ENCODE measurements around the gene GANAB.
"Not testable (repeated sequence)": the region's sequence is repeated elsewhere in the genome, so short reads cannot be mapped to it uniquely, and the experiment has no call there.

The GANAB gene

DNA sequence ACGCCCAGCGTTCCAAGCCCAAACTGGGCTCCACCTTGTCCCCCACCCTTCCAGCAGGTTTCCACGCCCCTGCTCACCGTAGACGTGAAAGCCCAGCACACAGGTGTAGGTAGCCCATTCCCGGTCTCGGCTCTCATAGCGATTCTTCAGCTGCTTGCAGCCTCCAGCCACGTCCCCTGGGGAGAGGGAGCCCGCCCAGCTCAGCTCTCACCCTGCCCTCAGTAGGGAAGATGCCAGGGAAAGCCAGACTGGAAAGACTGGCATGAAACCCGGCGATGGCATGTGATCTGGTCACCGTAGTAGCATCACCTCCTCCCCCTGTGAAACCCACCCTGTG lies 43.4 kb downstream of the GANAB start:
- no peak for DNase-seq (ENCODE audit: extremely low read depth in 1 of 2, low read depth in 1 of 2)

DNA sequence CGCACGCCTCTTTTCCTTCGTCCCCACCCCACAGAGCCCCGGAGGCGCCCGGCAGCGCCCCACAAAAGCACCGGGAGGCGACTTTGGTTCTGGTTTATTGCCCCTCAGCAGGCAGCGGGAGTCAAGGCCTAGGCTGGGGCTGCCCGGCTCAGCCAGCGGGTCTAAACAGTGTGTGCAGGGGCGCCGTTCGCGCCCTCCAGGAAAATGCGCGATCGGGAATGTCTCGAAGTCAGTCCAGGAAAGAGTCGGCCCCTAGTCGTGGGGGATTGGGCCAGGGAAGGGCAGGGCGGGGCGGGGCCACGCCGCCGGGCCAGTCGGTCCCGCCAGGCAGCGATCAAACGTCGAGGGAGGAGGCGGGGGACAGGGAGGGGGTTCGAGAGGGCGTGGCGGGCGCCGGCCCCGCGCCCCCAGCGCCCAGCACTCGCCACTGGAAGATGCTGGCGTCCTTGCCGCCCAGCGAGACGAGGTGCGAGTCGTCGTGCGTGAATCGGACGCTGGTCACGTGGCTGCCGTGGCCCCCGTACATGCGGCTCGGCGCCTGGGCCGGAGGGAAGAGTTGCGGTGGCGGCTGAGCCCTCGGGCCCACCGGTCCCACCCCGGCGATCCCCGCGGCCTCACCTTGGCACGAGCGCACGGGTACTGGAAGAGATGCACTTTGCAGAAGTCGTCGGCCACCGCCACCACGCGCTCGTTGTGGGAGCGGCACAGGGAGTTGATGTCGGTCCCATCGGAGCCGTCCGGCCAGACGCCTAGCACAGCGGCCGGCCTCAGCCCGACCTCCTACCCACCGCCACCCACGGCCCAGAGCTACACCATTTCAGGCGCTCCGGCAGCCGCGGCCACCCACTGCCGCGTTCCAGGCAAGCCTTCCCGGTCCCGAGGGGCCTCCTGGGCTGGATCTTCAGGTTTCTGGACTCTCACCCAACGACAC lies 44.0 kb downstream of the GANAB start:
- no peak for DNase-seq (ENCODE audit: extremely low read depth in 1 of 2, low read depth in 1 of 2)

DNA sequence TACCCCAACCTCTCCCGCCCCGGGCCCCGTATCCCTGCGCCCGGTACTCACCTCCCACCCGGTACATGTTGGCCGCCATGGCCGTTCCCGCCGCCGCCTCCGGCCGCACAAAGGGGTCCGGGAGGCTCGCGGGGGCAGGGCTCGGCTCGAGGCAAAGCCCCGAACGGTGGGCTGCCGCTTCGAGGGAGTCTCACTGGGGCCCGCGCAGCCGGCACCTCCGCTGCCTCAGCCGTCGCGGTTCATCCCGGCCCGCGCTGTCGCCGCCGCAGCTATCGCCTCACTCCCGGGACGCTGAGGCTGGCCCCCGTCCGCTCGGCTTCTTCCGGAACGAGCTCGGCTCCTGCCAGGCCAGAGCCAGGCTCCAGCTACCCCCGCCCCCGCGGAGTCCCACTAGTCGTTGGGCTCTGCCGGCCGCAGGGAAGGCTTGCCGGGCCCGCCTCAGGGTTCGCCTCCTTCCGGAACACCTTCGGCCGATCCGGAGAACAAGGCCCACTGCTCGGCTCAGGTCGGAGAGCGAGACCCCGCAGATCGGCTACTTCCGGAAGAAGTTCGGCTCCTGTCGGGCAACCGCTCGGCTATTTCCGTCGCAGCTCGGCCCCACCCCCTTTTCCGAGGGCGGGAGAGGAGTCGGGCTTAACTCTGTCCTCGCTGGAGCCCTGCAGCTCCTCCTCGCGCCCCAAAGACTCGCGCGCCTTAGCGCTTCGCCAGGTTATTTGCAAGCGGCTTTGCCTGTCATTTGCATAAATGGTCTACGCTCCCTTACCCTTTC lies 44.9 kb downstream of the GANAB start, which contains the start of gene MTA2:
MTA2 (minus strand) TSS at position 494 of the 769 bp plus-strand sequence; CDS start at position 79, 415 bp downstream.
- DNase-seq (ENCODE audit: extremely low read depth in 1 of 2, low read depth in 1 of 2) = peak; percentile 98

DNA sequence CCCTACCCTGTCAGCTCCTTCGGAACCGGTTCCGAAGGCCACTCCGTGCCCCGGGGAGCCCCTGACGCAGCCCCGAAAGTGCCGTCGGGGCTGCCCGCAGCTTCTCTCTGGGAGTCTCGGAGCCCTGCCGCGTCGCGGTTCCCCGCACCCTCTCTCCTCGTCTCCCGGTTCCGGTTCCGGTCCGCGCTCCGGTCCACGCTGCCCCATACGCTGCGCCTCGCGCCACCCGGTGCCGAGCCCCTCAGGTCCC lies 45.4 kb downstream of the GANAB start:
- DNase-seq (ENCODE audit: extremely low read depth in 1 of 2, low read depth in 1 of 2) = no peak

DNA sequence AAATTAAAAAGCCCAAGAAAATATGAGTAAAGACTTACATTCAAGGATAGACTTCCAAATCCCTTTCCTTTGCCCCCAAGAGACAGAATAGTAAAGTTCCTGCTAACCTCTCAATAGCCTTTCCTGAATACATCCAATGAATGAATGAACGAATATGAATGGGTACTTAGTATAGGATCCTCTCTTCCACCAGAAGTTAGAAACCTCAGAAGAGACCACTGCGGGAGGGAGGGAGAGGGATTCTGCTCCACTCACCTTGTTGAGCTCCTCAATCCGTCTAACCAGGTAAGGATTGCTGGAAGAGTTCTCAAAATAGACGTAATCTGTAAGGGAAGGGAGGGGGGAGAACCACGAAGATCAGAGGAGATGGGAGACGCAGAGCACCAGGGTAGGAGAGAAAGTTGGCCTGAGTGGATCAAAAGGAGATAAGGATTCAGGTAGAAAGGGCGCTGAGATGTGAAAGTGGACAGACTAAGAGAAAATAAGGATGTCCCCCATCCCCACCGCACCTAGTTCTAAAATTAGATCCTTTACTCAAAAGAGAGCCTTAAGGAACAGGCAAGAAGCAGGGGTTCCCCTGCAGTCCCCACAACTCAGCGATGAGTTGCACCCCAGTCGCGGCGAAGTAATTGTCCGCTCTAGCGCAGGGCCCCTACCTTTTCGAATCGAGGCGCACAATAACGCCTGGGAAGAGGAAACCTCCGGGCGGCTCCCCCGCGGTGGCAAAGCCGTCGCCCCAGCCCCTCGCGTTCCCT lies 45.9 kb downstream of the GANAB start:
- no peak for DNase-seq (ENCODE audit: extremely low read depth in 1 of 2, low read depth in 1 of 2)

DNA sequence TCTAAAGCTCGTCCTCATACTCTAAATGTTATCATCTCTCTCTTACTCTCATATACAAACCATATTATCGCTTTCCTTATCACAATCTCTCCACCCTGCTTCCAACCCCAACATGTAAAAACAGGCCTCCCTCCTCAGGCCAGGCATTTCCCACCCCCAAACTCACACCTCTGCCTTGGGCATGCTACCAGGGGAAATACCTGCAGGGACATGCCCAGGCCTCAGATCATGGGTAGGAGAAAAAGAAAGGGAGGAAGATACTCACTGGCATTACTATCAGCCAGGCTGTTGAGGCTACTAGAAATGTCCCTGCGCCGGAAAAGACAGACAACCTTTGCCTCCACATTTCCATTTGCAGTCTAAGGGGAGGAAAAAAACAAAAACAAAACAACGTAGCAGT lies 46.5 kb downstream of the GANAB start:
- DNase-seq (ENCODE audit: extremely low read depth in 1 of 2, low read depth in 1 of 2) = no peak

DNA sequence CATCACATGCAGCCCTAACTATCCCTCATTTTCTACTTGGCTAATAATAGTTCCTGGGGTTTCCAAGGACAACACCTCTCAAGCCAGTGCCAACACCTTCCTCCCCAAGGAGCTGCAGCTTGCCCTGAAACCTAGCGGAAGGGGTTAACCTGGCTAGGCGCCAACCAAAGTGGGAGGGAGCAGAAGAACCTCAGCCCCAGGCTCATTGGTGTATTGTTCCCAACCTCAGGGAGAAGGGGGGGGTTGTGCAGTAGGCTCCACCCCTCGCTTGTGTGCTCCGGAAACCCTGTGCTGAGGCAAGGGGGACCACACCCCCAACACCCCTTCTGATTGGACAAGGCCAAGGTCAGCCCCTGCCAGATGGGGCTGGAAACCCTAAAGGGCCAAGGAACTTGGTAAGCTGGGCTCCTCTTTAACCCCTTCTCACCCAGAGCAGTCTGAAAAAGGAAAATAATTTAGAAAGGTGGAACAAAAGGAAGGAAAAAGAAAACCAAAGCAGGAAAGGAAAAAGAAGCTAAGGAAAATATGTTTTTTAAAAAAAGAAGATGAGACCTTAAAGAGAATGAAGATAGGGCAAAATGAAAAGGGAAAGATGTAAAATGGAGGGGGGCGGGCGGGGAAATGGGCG lies 47.2 kb downstream of the GANAB start:
- DNase-seq (ENCODE audit: extremely low read depth in 1 of 2, low read depth in 1 of 2) = peak; percentile 86 to 91

DNA sequence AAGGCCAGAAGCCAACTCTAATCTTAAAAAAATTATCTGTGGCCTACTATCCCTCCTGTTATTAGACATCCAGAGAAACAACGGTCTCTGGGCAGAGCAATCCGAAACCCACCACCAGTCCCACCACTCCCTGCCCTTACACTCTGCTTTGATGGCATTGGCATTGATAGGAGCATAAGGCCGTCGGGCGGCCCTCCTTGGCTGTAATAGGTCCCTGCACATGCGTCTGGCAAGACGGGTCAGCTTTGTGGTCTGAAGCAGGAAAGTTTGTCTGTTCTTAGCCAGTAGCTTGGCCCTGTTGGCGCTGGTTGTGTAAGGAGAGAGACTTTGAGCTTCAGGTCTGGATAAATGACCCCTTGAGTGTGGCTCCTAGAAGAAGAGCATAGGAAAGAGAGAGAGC lies 51.3 kb downstream of the GANAB start:
- DNase-seq (ENCODE audit: extremely low read depth in 1 of 2, low read depth in 1 of 2) = no peak

DNA sequence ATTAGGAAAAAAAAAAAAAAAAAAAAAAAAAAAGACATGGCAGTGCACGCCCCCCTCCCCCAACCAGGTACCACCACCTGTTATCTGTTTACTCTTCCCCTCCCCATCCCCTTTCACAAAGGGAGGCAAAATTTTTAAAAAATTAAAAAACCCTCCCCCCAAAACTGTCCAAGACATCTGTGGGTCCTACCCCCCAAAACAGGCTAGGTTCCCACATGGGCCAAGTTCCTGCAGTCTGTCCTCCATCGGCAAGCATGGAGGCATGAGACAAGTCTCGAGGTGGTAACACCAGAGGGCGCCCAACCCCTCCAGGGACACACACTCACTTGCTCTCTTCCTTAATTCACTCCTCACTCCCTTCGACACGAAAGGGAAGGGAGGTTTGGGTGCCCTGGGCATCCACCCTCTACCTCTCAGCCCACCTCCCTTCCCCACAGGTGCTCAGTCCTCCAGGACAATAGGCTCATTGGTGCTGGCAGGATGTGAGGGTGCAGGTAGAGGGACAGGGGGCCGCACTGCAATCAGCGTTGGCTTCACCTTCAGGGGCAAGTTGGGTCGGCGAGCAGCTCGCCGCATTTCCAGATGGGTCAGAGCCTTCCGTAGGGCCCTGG lies 52.9 kb downstream of the GANAB start:
- DNase-seq (ENCODE audit: extremely low read depth in 1 of 2, low read depth in 1 of 2) = peak in 1 of 2 donors; percentile 64

DNA sequence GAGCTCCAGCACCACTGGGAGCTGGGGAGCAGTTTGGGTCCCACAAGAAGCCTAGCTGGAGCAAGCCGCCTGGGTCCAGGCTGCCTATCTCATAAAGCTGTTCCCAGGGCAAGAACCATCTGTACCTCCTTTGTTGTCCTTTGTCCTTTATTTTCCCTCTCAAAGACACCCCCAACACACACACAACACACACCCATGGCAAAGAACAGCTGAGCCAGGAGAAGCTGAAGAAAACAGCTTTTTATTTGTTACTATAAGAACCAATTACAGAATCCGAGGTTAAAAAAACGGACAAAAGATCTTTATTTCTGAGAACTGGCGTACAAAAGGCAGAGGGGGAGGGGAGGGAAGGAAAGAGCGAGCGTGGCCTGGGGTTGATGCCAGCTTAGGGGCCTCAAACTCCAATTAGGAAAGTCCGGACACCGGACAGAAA lies 53.4 kb downstream of the GANAB start:
- no peak for DNase-seq (ENCODE audit: extremely low read depth in 1 of 2, low read depth in 1 of 2)

DNA sequence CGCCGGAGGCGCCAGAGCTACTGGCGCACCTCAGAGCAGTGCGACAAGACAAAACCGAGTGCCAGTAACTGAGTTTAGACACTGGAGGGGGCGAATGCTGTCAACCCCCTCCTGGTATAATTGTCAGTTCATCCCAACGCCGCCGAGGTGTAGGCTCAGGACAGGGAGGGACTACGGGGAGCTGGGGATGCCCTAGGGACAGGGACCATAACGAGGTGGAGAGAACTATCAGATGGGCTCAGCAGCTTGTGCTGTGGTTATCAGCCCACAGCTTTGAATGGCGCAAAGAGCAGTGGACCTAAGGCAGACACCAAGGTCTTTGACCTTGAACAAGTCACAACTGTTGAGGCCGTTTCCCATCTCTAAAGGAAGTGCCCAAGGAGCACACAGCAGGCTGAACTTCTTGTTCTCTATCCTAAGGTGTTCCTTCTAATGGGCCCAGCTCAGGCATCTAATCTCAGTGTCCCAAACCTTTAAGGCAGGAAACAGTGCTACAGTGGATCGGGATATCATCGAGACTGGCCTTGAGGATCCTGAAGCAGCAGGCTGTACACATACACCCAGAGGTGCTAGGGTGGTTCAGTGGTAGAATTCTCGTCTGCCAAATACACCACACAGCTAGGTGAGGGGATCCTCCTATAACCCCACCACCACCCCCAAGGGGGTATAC lies 54.1 kb downstream of the GANAB start:
- DNase-seq (ENCODE audit: extremely low read depth in 1 of 2, low read depth in 1 of 2) = no peak

DNA sequence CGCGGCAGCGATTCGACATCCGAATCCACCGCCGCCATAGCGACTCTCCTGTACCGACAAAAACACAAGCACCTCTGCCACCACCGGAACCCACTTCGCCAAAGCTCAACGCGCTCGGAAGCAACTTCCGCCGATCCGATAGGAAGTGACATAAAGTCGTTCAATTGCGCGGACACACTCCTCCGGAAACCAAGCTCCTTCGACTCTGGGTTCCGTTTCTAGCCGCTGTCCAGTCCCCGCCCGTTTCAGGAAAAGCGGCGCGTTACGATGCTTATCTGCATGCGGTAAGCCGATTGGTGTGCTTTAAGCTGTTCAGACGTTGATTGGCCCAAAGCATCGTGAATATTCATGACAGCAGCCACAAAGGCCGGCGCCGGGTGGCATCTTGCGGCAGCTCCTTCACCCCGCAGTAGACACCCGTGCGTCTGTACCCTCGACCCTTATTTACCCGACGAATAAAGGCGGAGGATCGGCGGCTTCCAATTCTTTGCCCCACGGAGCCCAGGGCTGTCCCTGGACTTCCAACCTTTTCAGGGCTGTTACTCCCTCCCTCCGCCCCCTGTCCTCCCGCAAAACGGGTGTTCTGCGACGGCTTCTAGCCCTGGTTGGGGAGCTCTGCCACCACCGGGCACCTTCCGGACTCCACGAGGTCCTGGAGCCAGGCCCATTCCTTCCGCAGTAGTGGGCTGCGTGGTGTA lies 54.8 kb downstream of the GANAB start, which contains the start of gene TUT1:
TUT1 (minus strand) TSS at position 76 of the 698 bp plus-strand sequence; CDS start at position 38, 38 bp downstream.
- peak; percentile 85 to 95 for DNase-seq (ENCODE audit: extremely low read depth in 1 of 2, low read depth in 1 of 2)

DNA sequence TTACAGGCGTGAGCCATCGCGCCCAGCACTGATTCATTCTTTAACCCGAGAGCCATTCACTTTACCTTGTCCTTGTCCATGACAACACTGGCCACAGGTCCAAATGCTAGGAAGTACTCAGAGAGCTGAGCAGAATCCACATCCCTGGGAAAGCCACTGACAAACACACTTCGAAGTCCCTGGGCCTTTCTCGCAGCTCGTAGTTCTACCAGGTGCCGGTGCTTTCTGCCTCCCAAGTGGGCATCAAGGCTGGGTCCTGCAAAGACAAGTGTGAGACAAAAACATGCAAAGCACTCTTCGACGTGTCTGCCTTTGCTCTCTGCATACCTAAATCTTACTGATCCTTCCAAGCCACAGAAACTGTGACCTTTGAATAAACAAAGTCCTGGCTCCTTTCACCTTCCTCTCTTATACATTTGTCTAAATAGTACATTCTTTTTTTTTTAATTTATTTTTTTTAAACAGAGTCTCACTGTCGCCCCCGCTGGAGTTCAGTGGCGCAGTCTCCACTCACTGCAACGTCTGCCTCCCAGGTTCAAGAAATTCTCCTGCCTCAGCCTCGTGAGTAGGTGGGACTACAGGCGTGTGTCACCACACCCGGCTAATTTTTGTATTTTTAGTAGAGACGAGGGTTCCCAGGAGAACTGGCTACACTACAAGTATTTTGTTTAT lies 57.3 kb downstream of the GANAB start:
- no peak for DNase-seq (ENCODE audit: extremely low read depth in 1 of 2, low read depth in 1 of 2)

DNA sequence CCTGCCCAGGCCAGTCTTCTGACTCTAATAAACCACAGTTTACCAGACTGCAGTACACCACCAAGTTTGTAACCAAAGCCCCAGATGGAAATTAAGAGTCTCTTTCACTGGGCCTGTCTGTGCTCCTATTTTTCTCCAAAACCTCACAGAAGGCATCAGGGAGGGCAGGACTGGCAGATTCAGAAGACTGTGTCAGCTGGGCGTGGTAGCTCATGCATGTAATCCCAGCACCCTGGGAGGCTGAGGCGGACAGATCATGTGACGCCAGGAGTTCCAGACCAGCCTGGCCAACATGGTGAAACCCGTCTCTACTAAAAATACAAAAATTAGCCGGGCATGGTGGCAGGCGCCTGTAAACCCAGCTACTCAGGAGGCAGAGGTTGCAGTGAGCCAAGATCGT lies 61.1 kb downstream of the GANAB start:
- not testable (repeated sequence) for DNase-seq (ENCODE audit: extremely low read depth in 1 of 2, low read depth in 1 of 2)

DNA sequence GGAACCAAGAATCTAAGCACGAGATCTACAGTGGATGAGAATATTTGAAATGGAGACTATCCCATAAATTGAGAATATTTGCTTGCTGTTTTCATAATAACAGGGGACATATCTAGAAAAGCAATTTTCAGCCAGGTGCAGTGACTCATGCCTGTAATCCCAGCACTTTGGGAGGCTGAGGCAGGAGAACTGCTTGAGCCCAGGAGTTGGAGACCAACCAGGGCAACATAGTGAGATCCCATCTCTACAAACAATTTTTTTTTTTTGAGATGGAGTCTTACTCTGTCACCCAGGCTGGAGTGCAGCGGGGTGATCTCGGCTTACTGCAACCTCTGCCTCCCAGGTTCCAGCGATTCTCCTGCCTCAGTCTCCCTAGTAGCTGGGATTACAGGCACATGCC lies 64.7 kb downstream of the GANAB start:
- not testable (repeated sequence) for DNase-seq (ENCODE audit: extremely low read depth in 1 of 2, low read depth in 1 of 2)

DNA sequence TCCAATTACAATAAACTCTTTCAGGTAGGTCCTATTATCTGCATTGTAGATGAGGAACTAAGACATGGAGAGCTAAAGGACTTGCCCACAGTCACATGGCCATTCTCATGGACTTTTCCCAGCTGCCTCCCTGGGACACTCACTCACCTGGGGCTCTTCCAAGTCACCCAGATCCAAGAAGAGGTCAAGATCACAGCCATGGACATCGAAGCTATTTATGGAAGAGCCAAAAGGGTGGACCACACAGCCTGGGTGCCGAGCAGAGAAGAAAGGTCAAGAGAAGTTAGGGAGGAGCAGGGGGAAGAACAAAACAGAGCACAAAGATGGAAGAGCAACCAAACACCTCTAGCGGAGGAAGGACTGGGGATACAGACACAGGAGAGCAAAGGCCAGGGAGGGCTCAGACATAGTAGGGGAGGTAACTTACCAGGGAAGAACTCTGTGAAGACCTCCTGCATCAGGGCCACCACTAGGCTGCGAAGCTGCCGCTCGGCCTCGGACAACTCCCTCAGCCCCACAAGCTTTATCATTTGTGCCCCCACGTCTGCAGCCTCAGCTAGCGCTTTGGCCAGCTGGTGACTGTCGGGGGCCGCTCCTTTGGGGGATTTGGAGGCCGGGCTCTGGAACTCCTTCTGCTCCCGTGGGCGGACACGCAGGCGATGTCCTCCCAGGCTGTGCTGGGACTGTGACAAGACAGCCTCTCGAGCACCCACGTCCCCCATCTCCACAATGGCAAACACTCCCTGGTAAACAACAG lies 65.3 kb downstream of the GANAB start:
- DNase-seq (ENCODE audit: extremely low read depth in 1 of 2, low read depth in 1 of 2) = no peak

DNA sequence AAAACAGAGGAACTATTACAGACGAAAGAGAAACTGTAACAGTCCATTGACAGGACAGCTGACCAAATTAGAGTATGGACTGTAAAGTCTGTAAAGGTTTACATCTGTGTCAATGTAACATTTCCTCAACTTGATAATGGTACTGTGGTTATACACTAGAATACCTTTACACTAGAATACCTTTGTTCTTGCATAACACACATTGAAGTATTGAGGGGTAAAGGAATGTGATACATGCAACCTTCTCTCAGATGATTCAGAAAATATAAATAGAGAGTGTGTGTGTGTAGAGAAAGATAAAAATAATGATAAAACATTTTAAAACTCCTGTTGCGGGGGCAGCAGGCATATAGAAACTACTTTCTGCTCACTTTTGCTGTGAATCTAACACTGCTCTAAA lies 67.2 kb downstream of the GANAB start:
- DNase-seq (ENCODE audit: extremely low read depth in 1 of 2, low read depth in 1 of 2) = no peak

DNA sequence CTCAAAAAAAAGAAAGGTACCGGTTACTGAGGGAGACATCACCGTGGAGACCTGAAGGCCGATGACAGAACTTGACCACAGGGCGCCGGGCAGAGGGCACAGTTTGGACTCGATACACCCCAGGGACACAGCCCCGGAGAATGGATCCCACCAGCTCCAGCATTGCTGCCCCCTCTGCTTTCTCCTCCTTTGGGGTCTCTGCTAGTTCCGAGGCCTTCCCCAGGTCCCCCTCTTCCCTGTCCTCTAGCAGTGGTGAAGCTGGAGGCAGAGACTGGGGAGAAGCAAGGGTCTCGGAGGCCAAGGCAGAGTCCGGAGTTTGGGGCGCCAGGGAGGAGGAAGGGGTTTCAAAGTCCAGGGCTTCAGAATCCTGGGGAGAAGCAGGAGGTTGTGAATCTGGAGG lies 67.9 kb downstream of the GANAB start:
- DNase-seq (ENCODE audit: extremely low read depth in 1 of 2, low read depth in 1 of 2) = no peak
